Muscle layer of colon (tissue), 2 donors: ENCODE data around the gene NABP2.

Experiments used
- H3K27ac ChIP-seq: one replicate; pipeline ENCODE4 v1.7.0; 2013; ENCODE audit warnings: low read depth, mild to moderate bottlenecking, low read length, moderate library complexity
- H3K27me3 ChIP-seq, 2 donors: one replicate each; pipeline ENCODE4 v1.7.0; 2013; ENCODE audit warnings: low read length in 2 of 2, mild to moderate bottlenecking in 2 of 2; ENCODE audit not compliant: insufficient read depth in 2 of 2, control insufficient read depth in 1 of 2
- H3K36me3 ChIP-seq: one replicate; pipeline ENCODE4 v1.7.0; 2013; ENCODE audit warnings: mild to moderate bottlenecking, low read length; ENCODE audit not compliant: insufficient read depth
- H3K4me1 ChIP-seq: one replicate; pipeline ENCODE4 v1.7.0; 2013; ENCODE audit warnings: mild to moderate bottlenecking, low read length; ENCODE audit not compliant: insufficient read depth
- H3K4me3 ChIP-seq, 2 donors: one replicate each; pipeline ENCODE4 v1.7.0; 2013; ENCODE audit warnings: low read length in 2 of 2, low read depth in 1 of 2, mild to moderate bottlenecking in 1 of 2, moderate library complexity in 1 of 2
- H3K9ac ChIP-seq: one replicate; pipeline ENCODE4 v1.7.0; 2013; ENCODE audit warnings: low read length
- H3K9me3 ChIP-seq: one replicate; pipeline ENCODE4 v1.7.0; 2013; ENCODE audit warnings: mild to moderate bottlenecking, low read length
- donor health status: abdominal sarcoma.
- donor health status: Adenocarcinoma of cecum.

NABP2 gene

DNA sequence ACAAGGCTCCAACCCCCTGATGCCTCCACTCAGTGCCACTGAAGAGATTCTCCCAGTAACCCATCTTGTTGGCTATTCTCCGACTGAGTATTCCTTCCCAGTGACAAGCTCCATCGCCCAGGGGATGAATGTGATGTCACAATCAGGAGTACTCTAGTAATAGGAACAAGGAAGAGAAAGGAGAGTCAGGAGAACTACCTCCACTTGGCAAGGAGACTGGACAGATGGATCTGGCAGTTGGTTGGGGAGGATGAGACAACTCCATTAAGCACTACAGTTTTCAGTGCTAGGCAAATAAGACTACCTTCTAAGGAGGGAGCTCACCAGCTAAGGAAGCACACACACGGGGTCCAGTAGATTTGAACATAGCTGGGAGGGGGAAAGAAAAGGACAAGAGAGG, 7.7 kb upstream of the NABP2 start:
- H3K4me3 ChIP-seq, result no peak overlapping the region
- no peaks in the 10 kb centered on the region for H3K27me3 ChIP-seq
- H3K9me3 ChIP-seq, result no peaks in the 10 kb centered on the region
- no peak overlapping the region for H3K27ac ChIP-seq
- H3K36me3 ChIP-seq, result peaks cover 46% of the 10 kb centered on the region
- peaks cover 12% of the 10 kb centered on the region for H3K4me1 ChIP-seq
- H3K9ac ChIP-seq, result no peak overlapping the region

DNA sequence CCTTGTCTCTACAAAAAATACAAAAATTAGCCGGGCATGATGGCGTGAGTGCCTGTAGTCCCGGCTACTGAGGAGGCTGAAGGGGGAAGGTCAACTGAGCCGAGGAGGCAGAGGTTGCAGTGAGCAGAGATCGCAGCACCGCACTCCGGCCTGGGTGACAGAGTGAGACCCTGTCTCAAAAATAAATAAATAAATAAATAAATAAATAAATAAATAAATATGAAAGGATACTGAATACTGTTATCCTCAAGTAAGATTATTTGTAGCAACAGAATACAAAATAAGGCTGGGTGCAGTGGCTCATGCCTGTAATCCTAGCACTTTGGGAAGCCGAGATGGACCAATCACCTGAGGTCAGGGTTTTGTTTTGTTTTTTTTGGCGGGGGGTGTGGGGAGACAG, 4.3 kb upstream of the NABP2 start:
- H3K27ac ChIP-seq, result no peak overlapping the region
- peaks cover 35% of the 10 kb centered on the region for H3K4me1 ChIP-seq
- H3K36me3 ChIP-seq, result peaks cover 15% of the 10 kb centered on the region
- H3K4me3 ChIP-seq, result no peak overlapping the region
- no peaks in the 10 kb centered on the region for H3K9me3 ChIP-seq
- no peak overlapping the region for H3K9ac ChIP-seq
- no peaks in the 10 kb centered on the region for H3K27me3 ChIP-seq

DNA sequence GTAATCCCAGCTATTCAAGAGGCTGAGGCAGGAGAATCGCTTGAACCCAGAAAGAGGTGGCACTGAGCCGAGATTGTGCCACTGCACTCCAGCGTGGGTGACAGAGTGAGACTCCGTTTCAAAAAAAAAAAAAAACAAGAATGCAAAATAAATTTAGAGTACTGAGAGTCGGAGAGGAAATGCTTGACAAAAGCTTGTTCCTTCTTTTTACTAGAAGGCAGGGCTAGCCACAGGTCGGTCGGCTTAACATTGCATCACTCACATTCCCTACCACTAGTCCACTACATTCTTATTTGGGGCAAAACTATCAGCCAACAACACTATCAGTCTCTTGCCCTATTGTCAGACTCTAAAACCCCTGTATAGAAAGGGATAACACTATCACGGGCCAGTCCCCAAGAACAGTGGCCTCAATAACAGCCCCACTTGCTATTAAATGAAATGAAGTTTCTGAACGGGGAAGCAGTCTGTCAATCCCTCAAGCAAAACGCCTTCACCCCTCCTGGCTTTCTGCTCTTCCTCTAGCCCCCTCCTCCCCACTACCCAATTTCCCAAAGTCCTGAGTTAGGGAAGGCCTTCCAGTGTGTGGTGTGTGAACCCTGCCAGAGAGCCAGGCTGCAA, 3.4 kb upstream of the NABP2 start:
- Histone ChIP-seq H3K9me3 (no peaks in the 10 kb centered on the region), H3K27me3 (no peaks in the 10 kb centered on the region), H3K4me3 (peak overlapping the region; percentile 83 to 96), H3K9ac (peak overlapping the region; percentile 94), H3K27ac (peak overlapping the region; percentile 100), H3K36me3 (peaks cover 9% of the 10 kb centered on the region), H3K4me1 (peaks cover 37% of the 10 kb centered on the region)

DNA sequence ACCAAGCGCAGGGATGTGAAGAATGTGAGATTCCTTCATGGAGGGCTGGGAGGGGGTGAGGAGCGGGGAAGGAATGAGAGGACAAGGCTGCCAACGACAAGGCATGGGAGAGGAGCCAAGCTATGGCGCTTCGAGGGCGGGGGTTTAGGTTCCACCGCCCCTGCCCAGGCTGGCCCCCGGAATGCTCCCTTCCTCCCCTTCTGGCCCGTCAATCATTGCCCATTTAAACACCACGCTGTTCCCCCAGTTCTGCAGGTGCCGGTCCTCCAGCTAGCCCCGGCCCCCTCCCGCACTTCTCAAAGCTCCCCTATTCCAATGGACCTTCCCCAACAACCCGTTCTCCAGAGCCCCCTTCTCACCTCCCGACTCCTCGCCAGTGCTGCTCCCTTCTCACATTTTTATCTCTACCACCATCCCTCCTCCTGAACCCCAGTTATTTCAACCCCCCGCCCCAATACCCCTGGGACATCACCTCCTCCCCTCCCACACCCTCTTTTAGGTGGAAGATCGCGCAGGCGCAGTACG, 2.8 kb upstream of the NABP2 start:
- Histone ChIP-seq H3K9me3 (no peaks in the 10 kb centered on the region), H3K9ac (peak overlapping the region; percentile 94), H3K4me3 (peak overlapping the region; percentile 83 to 96), H3K27me3 (no peaks in the 10 kb centered on the region), H3K4me1 (peaks cover 37% of the 10 kb centered on the region), H3K36me3 (peaks cover 5% of the 10 kb centered on the region), H3K27ac (peak overlapping the region; percentile 100)

DNA sequence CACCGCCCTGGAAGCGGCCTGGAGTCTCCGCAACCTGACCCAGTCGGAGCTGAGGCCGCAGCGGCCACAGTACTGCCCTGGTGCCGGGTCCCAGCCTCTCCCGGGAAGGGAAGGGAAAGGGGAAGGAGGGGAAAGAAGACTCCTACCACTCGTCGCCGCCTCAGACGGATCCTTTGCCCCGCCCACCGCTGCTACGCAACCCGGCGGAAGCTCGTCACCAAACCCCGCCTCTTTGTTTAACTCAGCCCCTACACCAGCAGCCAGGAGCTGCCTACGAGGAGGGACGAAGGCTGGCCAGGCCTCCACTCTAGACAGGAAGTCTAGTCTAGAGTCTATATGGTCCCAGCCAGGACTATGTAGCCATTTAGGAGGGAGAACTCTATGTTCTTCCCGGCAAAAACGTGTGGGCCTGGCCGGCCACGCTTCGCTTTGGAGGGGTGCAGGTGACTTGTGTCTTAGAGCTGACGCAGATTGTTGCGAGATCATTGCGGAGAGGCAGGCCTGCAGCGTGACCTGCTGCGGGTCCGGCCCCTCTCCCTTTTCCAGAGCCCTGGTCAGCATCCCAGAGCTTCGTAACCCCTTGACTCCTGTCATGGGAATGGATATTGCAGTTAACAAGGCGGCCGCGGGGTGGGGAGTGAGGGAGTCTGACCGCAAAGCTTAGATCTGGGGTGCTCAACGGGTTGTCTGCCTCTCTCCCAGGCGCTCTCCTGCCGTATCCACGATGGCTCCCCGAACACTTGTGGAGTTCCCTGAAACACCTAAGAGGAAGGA, 2.2 kb upstream of the NABP2 start, which contains the start of gene RNF41:
TSS of gene RNF41 (minus strand) at position 166 of the 774 bp plus-strand sequence. CDS start 7,875 bp downstream, outside the sequence.
- Histone ChIP-seq H3K27ac (peak within 1 kb of the TSS; percentile 100), H3K4me3 (peak within 1 kb of the TSS; percentile 83 to 96), H3K36me3 (no peaks in the 10 kb centered on the region), H3K9ac (peak within 1 kb of the TSS; percentile 94), H3K9me3 (no peaks in the 10 kb centered on the region), H3K4me1 (peaks cover 37% of the 10 kb centered on the region), H3K27me3 (no peaks in the 10 kb centered on the region)

DNA sequence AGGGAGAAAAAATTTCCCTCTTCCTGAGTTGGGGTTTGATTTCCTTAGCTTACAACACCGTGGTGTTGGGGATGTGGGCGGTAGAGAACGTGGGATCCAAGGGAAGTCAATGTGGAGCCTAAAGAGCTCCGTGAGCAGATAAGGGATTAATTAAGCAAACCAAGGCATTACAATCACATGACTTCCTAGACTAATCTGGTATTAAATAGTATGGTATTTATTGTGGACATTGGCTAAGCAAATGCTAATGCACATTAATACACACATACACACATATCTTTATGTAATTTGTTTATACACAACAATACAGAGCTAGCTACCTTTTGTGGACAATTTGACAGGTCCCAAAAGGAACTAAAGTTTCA, 1.6 kb upstream of the NABP2 start:
- no peaks in the 10 kb centered on the region for H3K9me3 ChIP-seq
- no peaks in the 10 kb centered on the region for H3K36me3 ChIP-seq
- peak overlapping the region; percentile 78 for H3K9ac ChIP-seq
- no peaks in the 10 kb centered on the region for H3K27me3 ChIP-seq
- H3K4me1 ChIP-seq, result peaks cover 37% of the 10 kb centered on the region
- H3K4me3 ChIP-seq, result peak overlapping the region; percentile 83 to 96
- H3K27ac ChIP-seq, result peak overlapping the region; percentile 100

DNA sequence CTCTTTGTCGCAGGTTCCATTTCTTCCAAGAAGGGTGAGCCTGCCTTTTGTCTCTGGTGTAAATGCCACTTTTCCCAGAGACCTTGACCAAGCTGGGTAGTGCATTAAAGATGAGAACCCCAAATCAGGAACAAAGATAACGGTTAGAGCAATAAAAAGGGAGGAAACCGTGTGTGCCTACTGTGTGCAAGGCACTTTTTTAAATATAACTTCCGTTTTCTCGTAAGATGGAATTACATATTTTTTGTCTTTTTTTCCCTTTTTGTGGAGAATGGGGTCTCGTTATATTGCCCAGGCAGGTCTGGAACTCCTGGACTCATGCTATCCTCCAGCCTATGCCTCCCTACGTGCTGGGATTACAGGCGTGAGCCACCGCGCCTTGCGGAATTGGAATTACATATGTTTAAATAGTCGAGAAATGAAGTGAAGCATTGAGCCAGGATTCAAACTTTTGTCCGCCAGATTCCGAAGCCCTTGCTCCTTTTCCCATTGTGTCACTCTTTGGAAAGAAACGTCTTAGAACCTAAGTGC, 506 bp upstream of the NABP2 start:
- H3K36me3 ChIP-seq, result no peaks in the 10 kb centered on the region
- H3K4me3 ChIP-seq, result peak overlapping the region in 1 of 2 donors; percentile 35
- no peaks in the 10 kb centered on the region for H3K27me3 ChIP-seq
- peak overlapping the region; percentile 84 for H3K27ac ChIP-seq
- no peaks in the 10 kb centered on the region for H3K9me3 ChIP-seq
- peaks cover 37% of the 10 kb centered on the region for H3K4me1 ChIP-seq
- no peak overlapping the region for H3K9ac ChIP-seq

DNA sequence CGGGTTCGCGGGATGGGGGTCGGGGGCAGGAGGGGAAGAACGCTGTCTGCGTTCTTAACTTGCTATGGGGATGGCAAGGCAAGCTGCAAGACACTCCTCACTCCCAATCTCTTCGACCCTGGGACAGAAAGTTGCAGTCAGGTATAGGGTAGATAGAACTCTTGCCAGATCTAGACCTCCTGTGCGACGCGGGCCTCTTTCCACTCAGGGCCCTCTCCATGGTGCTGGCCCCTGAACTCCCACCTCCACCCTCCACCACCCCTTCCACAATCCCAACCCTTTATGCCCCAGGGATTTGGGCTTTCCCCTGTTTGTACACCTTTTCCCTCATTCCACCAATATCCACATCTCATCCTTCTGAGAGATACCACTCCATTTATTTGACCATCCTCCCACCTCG, 812 bp downstream of the NABP2 start:
- H3K27ac ChIP-seq, result no peak overlapping the region
- H3K9me3 ChIP-seq, result no peaks in the 10 kb centered on the region
- no peaks in the 10 kb centered on the region for H3K27me3 ChIP-seq
- peaks cover 37% of the 10 kb centered on the region for H3K4me1 ChIP-seq
- H3K4me3 ChIP-seq, result peak overlapping the region; percentile 76 to 80
- no peaks in the 10 kb centered on the region for H3K36me3 ChIP-seq
- peak overlapping the region; percentile 72 for H3K9ac ChIP-seq

DNA sequence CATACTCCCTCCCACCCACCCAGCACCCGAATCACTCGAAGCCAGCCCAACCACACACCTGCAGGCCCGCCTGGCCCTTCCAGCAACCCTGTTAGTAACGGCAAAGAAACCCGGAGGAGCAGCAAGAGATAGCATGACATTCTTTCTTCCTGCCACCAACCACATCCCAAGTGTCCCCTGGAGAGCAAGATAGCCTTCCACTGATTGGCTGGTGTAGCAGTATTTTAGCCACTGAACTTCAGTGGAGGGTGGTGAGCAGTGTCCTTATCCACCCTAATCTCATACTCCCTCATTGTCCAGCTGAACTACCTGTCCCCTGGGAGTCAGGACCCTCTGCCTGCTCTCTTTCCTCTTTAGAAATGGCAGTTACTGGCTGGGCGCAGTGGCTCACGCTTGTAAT, 4.9 kb downstream of the NABP2 start:
- Histone ChIP-seq H3K27me3 (no peaks in the 10 kb centered on the region), H3K36me3 (no peaks in the 10 kb centered on the region), H3K9me3 (no peaks in the 10 kb centered on the region), H3K27ac (no peak overlapping the region), H3K4me1 (peaks cover 6% of the 10 kb centered on the region), H3K9ac (no peak overlapping the region), H3K4me3 (no peak overlapping the region)

DNA sequence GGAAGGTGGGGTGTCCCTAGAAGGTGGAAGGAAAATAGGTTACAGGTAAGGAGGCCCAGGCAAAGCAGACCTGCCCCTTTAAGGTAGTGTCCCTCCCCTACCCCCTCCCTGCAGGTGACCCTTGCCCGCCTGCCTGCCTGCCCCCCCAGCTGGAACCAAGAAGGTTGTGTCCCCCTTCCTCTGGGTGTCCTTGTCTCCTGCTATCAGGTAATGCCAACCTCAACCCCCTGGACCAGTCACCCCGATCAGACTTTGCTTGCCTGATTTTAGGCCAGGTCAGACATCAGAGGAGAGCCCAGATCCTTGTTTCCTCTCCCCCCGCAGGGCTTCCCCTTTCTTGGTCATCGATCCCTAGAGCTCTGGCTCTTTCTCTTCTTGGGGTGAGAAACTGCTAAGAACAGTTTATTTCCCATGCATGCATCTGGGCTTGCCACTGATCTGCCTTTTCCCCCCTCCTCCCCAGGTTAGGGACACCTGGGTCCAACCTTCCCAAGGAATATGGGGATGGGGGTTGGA, 5.8 kb downstream of the NABP2 start, which contains the start of gene SLC39A5:
TSS of gene SLC39A5 (plus strand) at position 136 of the 516 bp plus-strand sequence. CDS start 1,224 bp downstream, outside the sequence.
- H3K9me3 ChIP-seq, result no peaks in the 10 kb centered on the region
- H3K4me1 ChIP-seq, result peaks cover 1% of the 10 kb centered on the region
- no peaks in the 10 kb centered on the region for H3K27me3 ChIP-seq
- H3K36me3 ChIP-seq, result no peaks in the 10 kb centered on the region
- H3K27ac ChIP-seq, result no peak within 1 kb of the TSS
- H3K9ac ChIP-seq, result no peak within 1 kb of the TSS
- H3K4me3 ChIP-seq, result no peak within 1 kb of the TSS

DNA sequence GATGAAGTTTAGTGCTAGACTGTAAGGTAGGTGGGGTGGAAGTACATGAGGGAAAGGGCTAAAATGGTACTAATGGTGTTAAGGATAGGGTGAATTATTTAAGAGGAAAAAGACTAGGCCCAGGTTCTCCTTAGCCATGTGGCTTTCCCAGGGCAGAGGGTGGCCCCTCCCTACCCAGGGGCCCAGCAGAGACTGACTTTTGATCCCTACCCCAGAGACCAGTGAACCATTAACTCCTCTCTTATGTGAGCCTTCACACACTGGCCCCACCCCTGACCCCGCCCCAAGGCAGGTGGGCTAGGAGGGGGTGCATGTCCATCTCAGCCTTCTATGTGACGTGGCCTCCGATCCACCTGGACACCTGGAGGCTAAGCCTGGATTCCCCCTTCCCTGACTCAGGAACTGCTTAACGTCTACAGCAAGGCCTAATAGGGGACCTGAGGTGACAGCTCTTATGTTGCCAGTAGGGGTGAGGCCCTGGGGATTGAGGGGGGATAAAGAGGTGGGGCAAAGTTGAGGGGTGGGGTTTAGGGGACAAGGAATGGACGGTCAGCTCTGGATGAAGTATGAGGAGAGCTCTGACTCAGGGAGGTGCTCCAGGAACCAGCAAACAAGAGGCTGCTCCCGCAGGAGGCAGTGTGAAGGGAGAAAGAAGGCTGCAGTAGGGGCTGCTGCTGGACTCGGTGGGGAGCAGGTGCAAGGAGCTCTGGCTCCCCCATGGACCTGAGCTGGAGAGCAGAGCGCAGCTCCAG, 6.5 kb downstream of the NABP2 start:
- Histone ChIP-seq H3K4me1 (no peaks in the 10 kb centered on the region), H3K9ac (no peak overlapping the region), H3K36me3 (no peaks in the 10 kb centered on the region), H3K27ac (no peak overlapping the region), H3K9me3 (no peaks in the 10 kb centered on the region), H3K4me3 (no peak overlapping the region), H3K27me3 (no peaks in the 10 kb centered on the region)
